Gastroesophageal sphincter (tissue), 3 donors: Measurements from ENCODE around the gene GNG12.

ENCODE experiments used
- POLR2A ChIP-seq, 2 donors: fragments of 450-650 bp; IDR thresholded peaks; one replicate each; pipeline ENCODE4 v1.6.1; 2017; ENCODE audit warnings: antibody characterized with exemption in 2 of 2, mild to moderate bottlenecking in 2 of 2, moderate library complexity in 1 of 2
- TF ChIP-seq, protein P1 (sequence below), 4 experiments: fragments of 200-600 bp in 2 of 4; fragments of 450-650 bp in 2 of 4; sonication (generic) in 1 of 4; IDR thresholded peaks; one replicate each; pipeline ENCODE4 v1.5.1; 2017 to 2019; ENCODE audit warnings: antibody characterized with exemption in 4 of 4, mild to moderate bottlenecking in 2 of 4, moderate library complexity in 2 of 4

DNA sequence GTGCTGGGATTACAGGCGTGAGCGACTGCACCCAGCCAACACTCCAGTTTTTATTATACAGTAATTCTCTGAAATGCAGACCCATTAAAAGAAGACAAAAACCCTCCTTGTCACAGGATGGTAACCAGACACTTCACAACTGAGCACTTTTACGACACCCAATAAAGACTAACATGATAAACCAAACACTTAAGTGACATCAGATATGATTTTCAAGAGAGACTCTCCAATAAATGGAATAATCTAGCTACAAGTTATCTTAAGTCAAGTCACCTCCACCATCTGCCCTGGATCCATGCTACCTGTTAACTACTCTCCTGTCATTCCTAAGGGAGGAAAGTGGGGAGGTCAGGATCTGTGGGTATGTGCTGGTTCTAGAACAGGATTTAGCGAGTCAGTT lies 5.6 kb downstream of the GNG12 start:
- no peak for TF ChIP-seq POLR2A (IDR thresholded peaks at IDR 0.05)
- TF ChIP-seq, protein P1, sequence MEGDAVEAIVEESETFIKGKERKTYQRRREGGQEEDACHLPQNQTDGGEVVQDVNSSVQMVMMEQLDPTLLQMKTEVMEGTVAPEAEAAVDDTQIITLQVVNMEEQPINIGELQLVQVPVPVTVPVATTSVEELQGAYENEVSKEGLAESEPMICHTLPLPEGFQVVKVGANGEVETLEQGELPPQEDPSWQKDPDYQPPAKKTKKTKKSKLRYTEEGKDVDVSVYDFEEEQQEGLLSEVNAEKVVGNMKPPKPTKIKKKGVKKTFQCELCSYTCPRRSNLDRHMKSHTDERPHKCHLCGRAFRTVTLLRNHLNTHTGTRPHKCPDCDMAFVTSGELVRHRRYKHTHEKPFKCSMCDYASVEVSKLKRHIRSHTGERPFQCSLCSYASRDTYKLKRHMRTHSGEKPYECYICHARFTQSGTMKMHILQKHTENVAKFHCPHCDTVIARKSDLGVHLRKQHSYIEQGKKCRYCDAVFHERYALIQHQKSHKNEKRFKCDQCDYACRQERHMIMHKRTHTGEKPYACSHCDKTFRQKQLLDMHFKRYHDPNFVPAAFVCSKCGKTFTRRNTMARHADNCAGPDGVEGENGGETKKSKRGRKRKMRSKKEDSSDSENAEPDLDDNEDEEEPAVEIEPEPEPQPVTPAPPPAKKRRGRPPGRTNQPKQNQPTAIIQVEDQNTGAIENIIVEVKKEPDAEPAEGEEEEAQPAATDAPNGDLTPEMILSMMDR (IDR thresholded peaks at IDR 0.05), result no peak
